HG02678 (cell line): ENCODE data around the gene KIDINS220.

ENCODE experiments used
- ATAC-seq: cut with Tn5 transposase; IDR thresholded peaks from one replicate; pipeline ENCODE4 v1.9.1; 2021; ENCODE audit warnings: mild to moderate bottlenecking, moderate library complexity; ENCODE audit not compliant: unreplicated experiment

Gene KIDINS220

GRCh38 chr2:8699839-8700238 is 137.6 kb downstream of the KIDINS220 start:
- ATAC-seq, result no peak

GRCh38 chr2:8697190-8697589 is 140.2 kb downstream of the KIDINS220 start:
- ATAC-seq, result no peak

GRCh38 chr2:8694737-8695136 is 142.7 kb downstream of the KIDINS220 start:
- no peak for ATAC-seq

- ATAC-seq, result no peak
Observed at GRCh38 chr2:8693157-8693821, 144.1 kb downstream of the KIDINS220 start.

GRCh38 chr2:8692783-8693156 is 144.6 kb downstream of the KIDINS220 start:
- ATAC-seq, result no peak

GRCh38 chr2:8691859-8692437 is 145.5 kb downstream of the KIDINS220 start:
- no peak for ATAC-seq

- peak; percentile 31 for ATAC-seq
Observed at GRCh38 chr2:8685697-8686358, 151.6 kb downstream of the KIDINS220 start.

- ATAC-seq, result peak; percentile 1
Observed at GRCh38 chr2:8684878-8685696, 152.3 kb downstream of the KIDINS220 start.

- ATAC-seq, result no peak
Observed at GRCh38 chr2:8684540-8684877, 152.9 kb downstream of the KIDINS220 start.

GRCh38 chr2:8682719-8683667 is 154.4 kb downstream of the KIDINS220 start:
- no peak for ATAC-seq

- ATAC-seq, result peak; percentile 67
Observed at GRCh38 chr2:8681786-8682692, 155.4 kb downstream of the KIDINS220 start, which contains the start of gene ID2. TSS of gene ID2 (plus strand) at chr2:8682056. CDS start at chr2:8682166, 110 bp downstream.

- ATAC-seq, result no peak
Observed at GRCh38 chr2:8680822-8681760, 156.3 kb downstream of the KIDINS220 start.

GRCh38 chr2:8679827-8680731 is 157.3 kb downstream of the KIDINS220 start:
- no peak for ATAC-seq

- no peak for ATAC-seq
Observed at GRCh38 chr2:8679567-8679826, 157.9 kb downstream of the KIDINS220 start.
